ENCODE data around the gene OPA1.

The OPA1 gene

GRCh38 chr3:193686665-193687483, 93.9 kb downstream of the OPA1 start:
- Mint-ChIP-seq H3K4me1 (peaks cover 2% of the 10 kb centered on the region), H3K27ac (no peak overlapping the region), H3K27me3 (no peaks in the 10 kb centered on the region), H3K4me3 (no peak overlapping the region), H3K9me3 (no peaks in the 10 kb centered on the region), H3K36me3 (peaks cover 12% of the 10 kb centered on the region)
- ATAC-seq (ENCODE audit: low read depth) (no peak), DNase-seq (ENCODE audit: low spot score in 2 of 2) (no peak)

DNA sequence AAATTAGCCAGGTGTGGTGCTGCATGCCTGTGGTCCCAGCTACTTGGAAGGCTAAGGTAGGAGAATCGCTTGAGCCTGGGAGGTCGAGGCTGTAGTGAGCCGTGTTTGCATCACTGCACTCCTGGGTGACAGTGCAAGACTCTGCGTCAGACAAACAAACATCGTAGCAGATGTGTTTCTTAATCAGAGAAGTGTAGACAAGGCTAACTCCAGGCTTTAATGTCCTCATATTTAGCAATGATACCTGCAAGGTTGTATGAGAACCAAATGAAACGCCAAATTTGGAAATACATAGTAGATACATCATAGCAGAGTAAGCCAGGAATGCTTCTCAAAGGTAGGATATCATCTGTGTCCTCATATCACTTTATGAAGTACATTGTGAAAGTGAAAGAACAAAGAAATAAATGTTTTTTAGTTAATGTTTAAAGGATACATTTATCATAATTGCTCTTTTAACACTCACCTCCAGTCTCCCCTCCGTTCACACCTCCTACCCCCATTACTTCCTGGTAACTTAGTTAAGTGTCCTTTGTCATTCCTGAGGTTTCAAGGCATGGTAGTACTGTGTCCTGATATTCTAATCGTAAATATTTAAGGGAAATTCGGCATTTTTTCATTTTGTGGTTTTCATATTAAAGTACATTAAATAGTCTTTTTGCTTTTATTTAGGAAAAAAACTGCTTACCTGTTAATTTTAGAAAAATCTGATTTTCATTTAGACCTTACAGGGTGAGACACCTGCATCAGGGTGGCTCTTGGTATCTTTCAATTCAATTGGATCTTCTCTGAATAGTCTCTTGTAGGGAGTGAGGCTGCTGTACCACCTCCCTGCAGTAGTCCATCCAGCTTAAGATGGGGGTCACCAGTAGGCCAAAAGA, 96.1 kb downstream of the OPA1 start:
- H3K27ac Mint-ChIP-seq, result peak overlapping the region; percentile 11
- no peak for ATAC-seq (ENCODE audit: low read depth)
- H3K4me3 Mint-ChIP-seq, result no peak overlapping the region
- no peaks in the 10 kb centered on the region for H3K27me3 Mint-ChIP-seq
- peaks cover 9% of the 10 kb centered on the region for H3K36me3 Mint-ChIP-seq
- H3K9me3 Mint-ChIP-seq, result no peaks in the 10 kb centered on the region
- no peak for DNase-seq (ENCODE audit: low spot score in 2 of 2)
- H3K4me1 Mint-ChIP-seq, result peaks cover 10% of the 10 kb centered on the region

GRCh38 chr3:193693774-193694173, 100.8 kb downstream of the OPA1 start:
- peak; percentile 28 to 72 for DNase-seq (ENCODE audit: low spot score in 2 of 2)
- peak; percentile 90 for ATAC-seq (ENCODE audit: low read depth)
- H3K4me3 Mint-ChIP-seq, result peak overlapping the region; percentile 49
- peak overlapping the region; percentile 93 for H3K27ac Mint-ChIP-seq
- H3K27me3 Mint-ChIP-seq, result no peaks in the 10 kb centered on the region
- H3K9me3 Mint-ChIP-seq, result no peaks in the 10 kb centered on the region
- H3K4me1 Mint-ChIP-seq, result peaks cover 11% of the 10 kb centered on the region
- H3K36me3 Mint-ChIP-seq, result peaks cover 14% of the 10 kb centered on the region

- peak overlapping the region; percentile 43 for H3K4me3 Mint-ChIP-seq
- H3K9me3 Mint-ChIP-seq, result no peaks in the 10 kb centered on the region
- H3K36me3 Mint-ChIP-seq, result peaks cover 7% of the 10 kb centered on the region
- peak overlapping the region; percentile 85 for H3K27ac Mint-ChIP-seq
- no peaks in the 10 kb centered on the region for H3K27me3 Mint-ChIP-seq
- DNase-seq (ENCODE audit: low spot score in 2 of 2) (no peak), ATAC-seq (ENCODE audit: low read depth) (peak; percentile 93)
- peaks cover 15% of the 10 kb centered on the region for H3K4me1 Mint-ChIP-seq
Measured at GRCh38 chr3:193701953-193702635, 109.1 kb downstream of the OPA1 start.

- DNase-seq (ENCODE audit: low spot score in 2 of 2) (no peak), ATAC-seq (ENCODE audit: low read depth) (no peak)
- Mint-ChIP-seq H3K27me3 (no peaks in the 10 kb centered on the region), H3K27ac (no peak overlapping the region), H3K9me3 (no peaks in the 10 kb centered on the region), H3K4me1 (peaks cover 17% of the 10 kb centered on the region), H3K36me3 (peaks cover 5% of the 10 kb centered on the region), H3K4me3 (no peak overlapping the region)
Measured at GRCh38 chr3:193702967-193703366, 110.0 kb downstream of the OPA1 start.

DNA sequence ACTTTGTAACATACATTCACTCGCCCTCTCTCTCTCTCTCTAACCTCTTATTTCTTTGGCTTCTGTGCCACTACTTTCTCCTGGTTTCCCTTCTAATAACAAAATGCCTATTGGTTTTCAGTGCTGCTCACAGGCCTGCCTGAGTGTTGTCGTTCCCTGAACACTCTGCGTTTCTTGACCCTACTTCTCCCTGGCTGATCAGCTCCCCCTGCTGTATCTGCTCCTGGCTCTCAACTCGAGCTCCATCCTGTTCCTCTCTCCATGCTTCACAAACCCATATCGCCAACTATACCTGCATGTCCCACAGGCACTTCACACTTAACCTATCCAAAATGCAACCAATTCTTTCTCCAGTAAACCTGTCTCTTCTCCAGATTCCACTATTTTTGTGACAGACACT, 111.4 kb downstream of the OPA1 start:
- peak overlapping the region; percentile 3 for H3K27ac Mint-ChIP-seq
- H3K36me3 Mint-ChIP-seq, result peaks cover 2% of the 10 kb centered on the region
- DNase-seq (ENCODE audit: low spot score in 2 of 2), result no peak
- H3K9me3 Mint-ChIP-seq, result no peaks in the 10 kb centered on the region
- no peak overlapping the region for H3K4me3 Mint-ChIP-seq
- H3K4me1 Mint-ChIP-seq, result peaks cover 17% of the 10 kb centered on the region
- H3K27me3 Mint-ChIP-seq, result no peaks in the 10 kb centered on the region
- no peak for ATAC-seq (ENCODE audit: low read depth)

- H3K9me3 Mint-ChIP-seq, result no peaks in the 10 kb centered on the region
Measured at GRCh38 chr3:193708270-193708669, 115.3 kb downstream of the OPA1 start.

DNA sequence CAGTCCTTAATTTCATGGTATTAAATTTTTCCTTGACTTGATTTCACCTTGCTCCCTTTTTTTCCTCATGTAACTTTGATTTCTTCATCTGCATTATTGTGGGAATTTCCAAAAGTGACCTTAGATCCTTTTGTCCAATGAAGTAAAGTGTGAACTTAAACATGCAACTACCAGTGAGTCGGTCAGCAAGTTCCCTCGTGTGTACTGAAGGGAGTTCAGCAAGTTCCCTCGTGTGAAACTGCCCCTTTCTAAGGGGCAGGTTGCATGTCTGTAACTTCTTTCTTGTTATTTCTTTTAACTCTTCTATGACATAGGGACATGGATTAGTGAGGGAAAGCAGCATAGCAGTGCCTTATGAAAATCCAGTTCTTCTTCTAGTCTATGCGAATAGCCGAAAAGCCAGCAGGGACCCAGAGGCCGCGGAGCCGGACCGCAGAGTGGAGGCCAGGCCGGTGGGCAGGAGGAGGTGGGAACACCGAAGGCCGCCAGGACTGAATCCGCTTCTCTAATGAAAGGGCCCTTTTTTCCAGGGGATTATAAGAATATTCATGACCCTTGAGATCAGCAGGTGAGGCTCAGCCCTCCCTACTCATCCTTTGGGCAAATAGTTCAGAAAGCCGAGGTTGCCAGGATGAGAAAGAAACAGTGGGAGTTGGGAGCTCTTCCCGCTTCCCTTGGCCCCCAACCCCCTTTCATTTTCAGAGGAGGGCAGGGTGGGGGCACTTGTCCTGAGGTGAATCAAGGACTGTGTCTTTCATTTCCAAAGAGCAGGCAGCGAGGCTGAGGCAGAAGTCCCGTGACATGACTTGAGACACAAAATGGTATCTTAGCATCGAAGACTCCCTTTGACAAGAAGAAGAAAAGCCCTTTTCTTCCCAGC, 117.5 kb downstream of the OPA1 start:
- Mint-ChIP-seq H3K27me3 (no peaks in the 10 kb centered on the region), H3K4me1 (peaks cover 4% of the 10 kb centered on the region), H3K27ac (no peak overlapping the region), H3K36me3 (peaks cover 5% of the 10 kb centered on the region), H3K4me3 (no peak overlapping the region), H3K9me3 (peaks cover 10% of the 10 kb centered on the region)
- DNase-seq (ENCODE audit: low spot score in 2 of 2) (no peak), ATAC-seq (ENCODE audit: low read depth) (no peak)

More at GRCh38 chr3:193708270-193708669, 115.3 kb downstream of the OPA1 start:
- Mint-ChIP-seq H3K4me1 (peaks cover 2% of the 10 kb centered on the region), H3K27ac (no peak overlapping the region), H3K4me3 (no peak overlapping the region), H3K36me3 (no peaks in the 10 kb centered on the region), H3K27me3 (no peaks in the 10 kb centered on the region)
- DNase-seq (ENCODE audit: low spot score in 2 of 2), result no peak
- no peak for ATAC-seq (ENCODE audit: low read depth)

- Mint-ChIP-seq H3K36me3 (peaks cover 5% of the 10 kb centered on the region), H3K27me3 (no peaks in the 10 kb centered on the region), H3K4me1 (peaks cover 10% of the 10 kb centered on the region), H3K27ac (no peak overlapping the region), H3K4me3 (no peak overlapping the region), H3K9me3 (peaks cover 10% of the 10 kb centered on the region)
- DNase-seq (ENCODE audit: low spot score in 2 of 2), result no peak
- no peak for ATAC-seq (ENCODE audit: low read depth)
Measured at GRCh38 chr3:193711166-193711485, 118.1 kb downstream of the OPA1 start.

DNA sequence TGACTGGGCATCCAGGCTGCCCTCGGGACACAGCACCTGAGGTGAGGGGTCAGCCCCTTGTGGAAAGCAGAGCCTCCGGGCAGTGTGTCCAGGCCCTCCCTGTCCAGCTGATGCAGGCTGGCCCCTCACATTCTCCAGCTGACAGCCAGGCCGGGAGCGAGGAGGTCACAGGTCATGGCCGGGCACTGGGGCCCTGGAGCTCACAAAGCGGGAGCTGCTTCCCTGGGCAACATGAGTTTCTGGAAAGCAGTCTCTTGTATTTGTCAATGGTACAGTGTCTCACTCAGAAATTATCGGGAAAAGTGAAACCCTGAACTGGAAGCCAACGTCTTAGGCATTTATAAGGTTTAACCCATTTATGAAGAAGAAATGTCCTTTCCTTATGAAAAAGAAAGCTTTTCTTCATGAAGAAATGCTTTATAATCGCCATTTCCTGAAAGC, 118.5 kb downstream of the OPA1 start:
- no peaks in the 10 kb centered on the region for H3K27me3 Mint-ChIP-seq
- peaks cover 15% of the 10 kb centered on the region for H3K4me1 Mint-ChIP-seq
- no peak for DNase-seq (ENCODE audit: low spot score in 2 of 2)
- peaks cover 10% of the 10 kb centered on the region for H3K9me3 Mint-ChIP-seq
- H3K27ac Mint-ChIP-seq, result no peak overlapping the region
- peaks cover 5% of the 10 kb centered on the region for H3K36me3 Mint-ChIP-seq
- ATAC-seq (ENCODE audit: low read depth), result no peak
- no peak overlapping the region for H3K4me3 Mint-ChIP-seq

DNA sequence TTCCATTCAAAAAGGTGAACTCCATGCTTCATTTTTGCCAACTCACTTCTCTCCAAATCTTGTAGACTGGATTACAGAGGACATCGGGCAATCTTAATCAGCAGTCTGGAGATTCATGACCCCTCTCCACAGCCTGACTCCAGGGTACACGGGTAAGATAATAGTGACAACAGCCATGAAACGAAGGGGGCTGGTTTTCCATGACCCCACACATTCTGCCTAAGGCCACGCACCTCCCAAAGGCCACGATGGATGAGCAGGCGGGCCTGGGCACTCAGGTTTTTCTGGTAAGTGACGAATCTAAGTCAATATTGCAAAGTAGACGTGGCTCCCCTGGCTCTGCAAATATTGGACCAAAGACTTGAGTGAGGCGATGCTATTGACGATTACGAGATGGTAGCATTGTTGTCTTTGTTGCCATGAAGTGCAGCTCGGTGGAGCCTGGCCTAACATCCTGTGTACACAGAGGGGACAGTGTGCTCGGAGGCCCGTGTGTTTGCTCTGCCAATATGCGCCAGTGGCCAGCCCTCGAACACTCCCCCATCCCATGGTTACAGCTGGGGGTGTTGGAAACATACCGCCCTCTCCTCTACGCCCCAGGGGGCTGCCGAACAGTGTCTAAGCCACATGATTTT, 119.1 kb downstream of the OPA1 start:
- Mint-ChIP-seq H3K27me3 (no peaks in the 10 kb centered on the region), H3K9me3 (peaks cover 10% of the 10 kb centered on the region), H3K27ac (no peak overlapping the region), H3K4me3 (no peak overlapping the region), H3K36me3 (peaks cover 5% of the 10 kb centered on the region), H3K4me1 (peaks cover 18% of the 10 kb centered on the region)
- DNase-seq (ENCODE audit: low spot score in 2 of 2) (no peak), ATAC-seq (ENCODE audit: low read depth) (no peak)

DNA sequence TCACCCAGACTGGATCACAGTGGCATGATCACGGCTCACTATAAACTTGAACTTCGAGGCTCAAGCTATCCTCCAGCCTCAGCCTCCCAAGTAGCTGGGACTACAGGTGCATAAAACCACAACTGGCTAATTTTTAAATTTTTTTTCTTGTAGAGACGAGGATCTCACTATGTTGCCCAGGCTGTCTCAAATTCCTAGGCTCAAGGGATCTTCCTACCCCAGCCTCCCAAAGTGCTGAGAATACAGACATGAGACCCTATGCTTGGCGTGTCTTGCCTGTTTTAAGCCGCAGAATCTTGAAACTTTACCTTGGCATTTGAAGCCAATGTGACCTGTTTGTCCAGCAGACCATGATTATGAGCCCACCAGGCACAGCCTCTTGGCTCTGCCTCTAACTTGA, 119.9 kb downstream of the OPA1 start:
- Mint-ChIP-seq H3K27ac (no peak overlapping the region), H3K36me3 (peaks cover 5% of the 10 kb centered on the region), H3K9me3 (peaks cover 10% of the 10 kb centered on the region), H3K27me3 (no peaks in the 10 kb centered on the region), H3K4me1 (peaks cover 21% of the 10 kb centered on the region), H3K4me3 (no peak overlapping the region)
- ATAC-seq (ENCODE audit: low read depth) (no peak), DNase-seq (ENCODE audit: low spot score in 2 of 2) (no peak)
